Gastrocnemius medialis (tissue), 4 donors: ENCODE measurements around the gene FNDC1.

Experiments
- POLR2A ChIP-seq, 2 donors: fragments of 450-650 bp; IDR thresholded peaks; one replicate each; pipeline ENCODE4 v1.6.1; 2017; ENCODE audit warnings: antibody characterized with exemption in 2 of 2, mild to moderate bottlenecking in 2 of 2, moderate library complexity in 2 of 2
- TF ChIP-seq, protein P1 (sequence below), 5 experiments: fragments of 450-650 bp in 3 of 5; fragments of 200-600 bp in 2 of 5; sonication (generic) in 2 of 5; IDR thresholded peaks in 4 of 5; conservative IDR thresholded peaks in 1 of 5; 1 replicate in 4 of 5; 2 replicates in 1 of 5; pipeline ENCODE4 v1.5.1; 2016 to 2019; ENCODE audit warnings: antibody characterized with exemption in 5 of 5, mild to moderate bottlenecking in 3 of 5, moderate library complexity in 3 of 5

DNA sequence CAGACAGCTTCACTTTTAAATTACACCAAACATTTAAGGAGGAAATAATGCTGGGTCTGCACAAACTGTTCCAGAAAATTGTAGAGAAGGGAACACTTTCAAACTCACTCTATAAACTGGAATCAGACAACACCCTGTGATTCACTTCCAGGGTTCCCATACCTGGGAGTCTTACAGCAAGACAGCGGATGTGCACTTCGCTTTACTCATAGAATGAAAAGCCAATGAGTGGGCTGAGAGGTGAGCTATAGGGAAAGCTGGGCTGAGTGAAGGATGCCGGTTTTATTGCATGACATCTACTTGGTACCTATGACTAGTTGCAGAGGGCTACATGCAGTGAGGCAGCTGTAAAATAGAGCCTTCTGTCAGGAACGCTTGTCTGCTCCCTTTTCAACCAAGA, 152.1 kb downstream of the FNDC1 start:
- TF ChIP-seq, protein P1, sequence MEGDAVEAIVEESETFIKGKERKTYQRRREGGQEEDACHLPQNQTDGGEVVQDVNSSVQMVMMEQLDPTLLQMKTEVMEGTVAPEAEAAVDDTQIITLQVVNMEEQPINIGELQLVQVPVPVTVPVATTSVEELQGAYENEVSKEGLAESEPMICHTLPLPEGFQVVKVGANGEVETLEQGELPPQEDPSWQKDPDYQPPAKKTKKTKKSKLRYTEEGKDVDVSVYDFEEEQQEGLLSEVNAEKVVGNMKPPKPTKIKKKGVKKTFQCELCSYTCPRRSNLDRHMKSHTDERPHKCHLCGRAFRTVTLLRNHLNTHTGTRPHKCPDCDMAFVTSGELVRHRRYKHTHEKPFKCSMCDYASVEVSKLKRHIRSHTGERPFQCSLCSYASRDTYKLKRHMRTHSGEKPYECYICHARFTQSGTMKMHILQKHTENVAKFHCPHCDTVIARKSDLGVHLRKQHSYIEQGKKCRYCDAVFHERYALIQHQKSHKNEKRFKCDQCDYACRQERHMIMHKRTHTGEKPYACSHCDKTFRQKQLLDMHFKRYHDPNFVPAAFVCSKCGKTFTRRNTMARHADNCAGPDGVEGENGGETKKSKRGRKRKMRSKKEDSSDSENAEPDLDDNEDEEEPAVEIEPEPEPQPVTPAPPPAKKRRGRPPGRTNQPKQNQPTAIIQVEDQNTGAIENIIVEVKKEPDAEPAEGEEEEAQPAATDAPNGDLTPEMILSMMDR (IDR thresholded peaks at IDR 0.05 in 4 of 5, conservative IDR thresholded peaks at IDR 0.05 in 1 of 5), result no peak
- no peak for TF ChIP-seq POLR2A (IDR thresholded peaks at IDR 0.05)
